ENCODE data around the gene TMEM134.

GRCh38 chr11:67429722-67430121 lies 39.3 kb downstream of the TMEM134 start:
- no peak for TF ChIP-seq POLR2AphosphoS5 (IDR thresholded peaks at IDR 0.05; ENCODE audit: insufficient read depth, low read depth, low read length)
- TF ChIP-seq, protein P1, sequence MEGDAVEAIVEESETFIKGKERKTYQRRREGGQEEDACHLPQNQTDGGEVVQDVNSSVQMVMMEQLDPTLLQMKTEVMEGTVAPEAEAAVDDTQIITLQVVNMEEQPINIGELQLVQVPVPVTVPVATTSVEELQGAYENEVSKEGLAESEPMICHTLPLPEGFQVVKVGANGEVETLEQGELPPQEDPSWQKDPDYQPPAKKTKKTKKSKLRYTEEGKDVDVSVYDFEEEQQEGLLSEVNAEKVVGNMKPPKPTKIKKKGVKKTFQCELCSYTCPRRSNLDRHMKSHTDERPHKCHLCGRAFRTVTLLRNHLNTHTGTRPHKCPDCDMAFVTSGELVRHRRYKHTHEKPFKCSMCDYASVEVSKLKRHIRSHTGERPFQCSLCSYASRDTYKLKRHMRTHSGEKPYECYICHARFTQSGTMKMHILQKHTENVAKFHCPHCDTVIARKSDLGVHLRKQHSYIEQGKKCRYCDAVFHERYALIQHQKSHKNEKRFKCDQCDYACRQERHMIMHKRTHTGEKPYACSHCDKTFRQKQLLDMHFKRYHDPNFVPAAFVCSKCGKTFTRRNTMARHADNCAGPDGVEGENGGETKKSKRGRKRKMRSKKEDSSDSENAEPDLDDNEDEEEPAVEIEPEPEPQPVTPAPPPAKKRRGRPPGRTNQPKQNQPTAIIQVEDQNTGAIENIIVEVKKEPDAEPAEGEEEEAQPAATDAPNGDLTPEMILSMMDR (IDR thresholded peaks at IDR 0.05; ENCODE audit: extremely low read depth in 1 of 2, insufficient read depth in 1 of 2, low read depth in 1 of 2, low read length in 2 of 2) = no peak
